ENCODE data around the gene PLLP.

DNA sequence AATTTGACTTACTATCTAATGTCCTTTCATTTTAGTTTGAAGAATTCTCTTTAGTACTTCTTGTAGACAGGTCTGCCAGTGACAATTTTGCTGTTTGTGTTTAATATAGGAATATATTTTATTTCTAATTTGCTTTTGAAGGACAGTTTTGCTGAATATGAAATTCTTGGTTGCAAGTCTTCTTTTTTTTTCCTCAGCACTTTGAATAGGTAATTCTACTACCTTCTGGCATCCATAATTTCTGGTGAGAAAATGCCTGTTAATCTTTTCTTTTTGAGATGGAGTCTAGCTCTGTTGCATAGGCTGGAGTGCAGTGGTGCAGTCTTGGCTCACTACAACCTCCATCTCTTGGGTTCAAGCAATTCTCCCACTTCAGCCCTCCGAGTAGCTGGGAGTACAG lies 48.9 kb upstream of the PLLP start:
- TF ChIP-seq, protein P1, sequence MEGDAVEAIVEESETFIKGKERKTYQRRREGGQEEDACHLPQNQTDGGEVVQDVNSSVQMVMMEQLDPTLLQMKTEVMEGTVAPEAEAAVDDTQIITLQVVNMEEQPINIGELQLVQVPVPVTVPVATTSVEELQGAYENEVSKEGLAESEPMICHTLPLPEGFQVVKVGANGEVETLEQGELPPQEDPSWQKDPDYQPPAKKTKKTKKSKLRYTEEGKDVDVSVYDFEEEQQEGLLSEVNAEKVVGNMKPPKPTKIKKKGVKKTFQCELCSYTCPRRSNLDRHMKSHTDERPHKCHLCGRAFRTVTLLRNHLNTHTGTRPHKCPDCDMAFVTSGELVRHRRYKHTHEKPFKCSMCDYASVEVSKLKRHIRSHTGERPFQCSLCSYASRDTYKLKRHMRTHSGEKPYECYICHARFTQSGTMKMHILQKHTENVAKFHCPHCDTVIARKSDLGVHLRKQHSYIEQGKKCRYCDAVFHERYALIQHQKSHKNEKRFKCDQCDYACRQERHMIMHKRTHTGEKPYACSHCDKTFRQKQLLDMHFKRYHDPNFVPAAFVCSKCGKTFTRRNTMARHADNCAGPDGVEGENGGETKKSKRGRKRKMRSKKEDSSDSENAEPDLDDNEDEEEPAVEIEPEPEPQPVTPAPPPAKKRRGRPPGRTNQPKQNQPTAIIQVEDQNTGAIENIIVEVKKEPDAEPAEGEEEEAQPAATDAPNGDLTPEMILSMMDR (IDR thresholded peaks at IDR 0.05): no peak
- no peak for TF ChIP-seq POLR2A (IDR thresholded peaks at IDR 0.05)

Data from lower leg skin (tissue), 3 donors.